HG03095 (cell line): Measurements from ENCODE around the gene EIF4E1B.

ENCODE experiments used
- ATAC-seq: cut with Tn5 transposase; IDR thresholded peaks from one replicate; pipeline ENCODE4 v1.9.1; 2021; ENCODE audit warnings: moderate library complexity; ENCODE audit not compliant: unreplicated experiment

EIF4E1B gene

GRCh38 chr5:176644878-176645670 lies 14.6 kb downstream of the EIF4E1B start:
- ATAC-seq = no peak

GRCh38 chr5:176646049-176646706 lies 15.7 kb downstream of the EIF4E1B start:
- no peak for ATAC-seq

- peak; percentile 3 for ATAC-seq
Measured at GRCh38 chr5:176646707-176647029, 16.2 kb downstream of the EIF4E1B start.

- peak; percentile 95 for ATAC-seq
Measured at GRCh38 chr5:176647030-176647842, 16.8 kb downstream of the EIF4E1B start, which contains the start of gene TSPAN17. Gene TSPAN17 (plus strand): TSS chr5:176647484. CDS start chr5:176647616, 132 bp downstream.

GRCh38 chr5:176647843-176648473 lies 17.5 kb downstream of the EIF4E1B start:
- no peak for ATAC-seq

GRCh38 chr5:176648474-176649194 lies 18.2 kb downstream of the EIF4E1B start:
- no peak for ATAC-seq

GRCh38 chr5:176650354-176650884 lies 19.9 kb downstream of the EIF4E1B start:
- no peak for ATAC-seq

- no peak for ATAC-seq
Measured at GRCh38 chr5:176651472-176651980, 21.1 kb downstream of the EIF4E1B start.

GRCh38 chr5:176652136-176652535 lies 21.7 kb downstream of the EIF4E1B start:
- ATAC-seq = no peak

- no peak for ATAC-seq
Measured at GRCh38 chr5:176653401-176654385, 23.2 kb downstream of the EIF4E1B start.

- no peak for ATAC-seq
Measured at GRCh38 chr5:176654856-176655255, 24.4 kb downstream of the EIF4E1B start.

- ATAC-seq = no peak
Measured at GRCh38 chr5:176656467-176656990, 26.1 kb downstream of the EIF4E1B start.

- peak; percentile 49 for ATAC-seq
Measured at GRCh38 chr5:176658007-176658599, 27.6 kb downstream of the EIF4E1B start.

- no peak for ATAC-seq
Measured at GRCh38 chr5:176658817-176659511, 28.5 kb downstream of the EIF4E1B start.

- ATAC-seq = no peak
Measured at GRCh38 chr5:176659512-176659839, 29.0 kb downstream of the EIF4E1B start.

- no peak for ATAC-seq
Measured at GRCh38 chr5:176659860-176660461, 29.5 kb downstream of the EIF4E1B start.

GRCh38 chr5:176660530-176660859 lies 30.0 kb downstream of the EIF4E1B start:
- peak; percentile 17 for ATAC-seq
